ENCODE results near the gene SNRPA.
"Not testable (repeated sequence)": the region's sequence is repeated elsewhere in the genome, so short reads cannot be mapped to it uniquely, and the experiment has no call there.

SNRPA gene

GRCh38 chr19:40777645-40777936, 26.6 kb downstream of the SNRPA start:
- DNase-seq (ENCODE audit: low spot score) = no peak

DNA sequence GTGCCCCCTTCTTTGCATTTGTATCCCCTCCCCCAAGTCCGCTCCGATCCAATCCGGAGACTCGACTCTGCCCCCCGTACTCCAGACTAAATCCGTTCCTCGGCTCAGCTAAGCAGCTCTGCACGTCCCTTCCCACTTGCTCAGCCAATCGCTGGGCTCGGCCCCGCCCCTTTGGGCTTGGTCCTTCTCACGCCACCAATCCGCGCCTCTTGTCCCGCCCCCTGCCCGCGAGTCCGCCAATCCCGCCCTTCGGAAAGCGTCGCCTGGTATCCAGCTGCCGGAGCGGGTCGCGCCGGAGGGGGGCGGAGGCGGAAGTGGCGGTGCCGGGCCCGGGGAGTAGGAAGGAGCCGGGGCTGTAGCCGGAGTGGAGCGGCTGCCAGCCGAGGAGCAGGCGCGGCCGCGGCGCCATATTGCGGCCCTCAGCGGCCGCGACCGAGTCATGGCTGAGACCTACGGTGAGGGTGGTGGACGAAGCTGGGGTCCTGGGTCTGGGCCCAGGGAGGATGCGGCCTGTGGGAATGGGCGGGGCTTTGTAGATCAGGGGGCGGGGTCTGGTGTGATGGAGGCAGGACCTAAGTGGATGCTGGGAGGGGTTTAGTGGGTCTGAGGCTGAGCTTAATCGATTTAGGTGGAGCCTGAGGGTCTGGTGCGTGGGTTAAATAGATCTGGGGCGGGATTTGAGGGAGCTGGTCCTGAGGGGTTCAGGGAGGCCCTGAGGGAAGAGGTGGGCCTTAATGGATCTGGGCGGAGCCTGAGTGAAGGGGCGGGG, 27.1 kb downstream of the SNRPA start, which contains the start of gene RAB4B:
TSS of gene RAB4B (plus strand) at position 311 of the 769 bp plus-strand sequence. CDS start at position 440, 129 bp downstream.
- DNase-seq (ENCODE audit: low spot score) = peak; percentile 100

DNA sequence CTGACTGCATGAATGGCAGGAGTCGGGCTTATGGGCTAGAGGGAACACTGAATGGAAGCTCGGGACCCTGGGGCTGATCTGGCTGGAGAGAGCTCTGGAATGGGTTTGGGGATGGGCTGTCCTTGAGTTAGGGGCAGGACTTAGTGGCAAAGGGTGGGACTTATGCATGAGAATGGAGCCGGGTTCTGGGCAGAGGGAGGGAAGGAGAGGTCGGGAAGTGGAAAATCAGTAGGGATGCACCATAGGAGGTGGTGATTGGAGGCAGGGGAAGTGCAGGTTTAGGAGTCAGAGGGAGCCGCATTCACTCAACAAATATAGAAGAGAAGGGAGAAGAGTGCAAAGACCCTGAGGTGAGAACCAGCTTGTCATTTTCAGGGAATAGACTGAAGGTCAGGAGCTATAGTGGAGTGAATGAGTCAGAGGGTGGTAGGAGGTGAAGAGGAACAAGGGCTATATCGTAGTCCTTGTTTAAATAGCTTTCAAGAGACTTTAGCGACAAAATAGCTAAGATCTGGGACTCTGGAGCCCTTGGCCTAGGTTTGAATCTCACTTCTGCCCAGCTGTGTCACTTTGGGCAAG, 27.8 kb downstream of the SNRPA start:
- peak; percentile 50 for DNase-seq (ENCODE audit: low spot score)

DNA sequence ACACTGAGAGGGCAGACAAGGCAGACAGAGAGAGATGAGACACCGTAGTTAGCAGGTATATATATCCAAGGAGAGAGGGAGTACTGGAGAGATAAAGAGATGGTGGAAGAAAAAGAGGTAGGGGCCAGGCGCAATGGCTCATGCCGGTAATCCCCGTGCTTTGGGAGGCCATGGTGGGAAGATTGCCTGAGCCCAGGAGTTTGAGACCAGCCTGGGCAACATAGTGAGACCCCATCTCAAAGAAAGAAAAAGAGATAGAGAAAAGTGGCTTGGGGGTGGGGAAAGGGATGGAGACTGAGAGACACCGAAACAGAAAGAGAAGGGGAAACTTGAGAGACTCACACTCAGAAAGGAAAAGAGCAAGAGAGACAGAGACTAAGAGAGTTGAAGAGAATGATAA, 29.6 kb downstream of the SNRPA start:
- DNase-seq (ENCODE audit: low spot score) = no peak

GRCh38 chr19:40781140-40781539, 30.1 kb downstream of the SNRPA start:
- DNase-seq (ENCODE audit: low spot score) = no peak

GRCh38 chr19:40783711-40784110, 32.7 kb downstream of the SNRPA start:
- DNase-seq (ENCODE audit: low spot score) = no peak

GRCh38 chr19:40784146-40784545, 33.1 kb downstream of the SNRPA start:
- not testable (repeated sequence) for DNase-seq (ENCODE audit: low spot score)

GRCh38 chr19:40785526-40785925, 34.5 kb downstream of the SNRPA start:
- DNase-seq (ENCODE audit: low spot score) = no peak

- DNase-seq (ENCODE audit: low spot score) = no peak
Measured at GRCh38 chr19:40786060-40787037, 35.3 kb downstream of the SNRPA start.

DNA sequence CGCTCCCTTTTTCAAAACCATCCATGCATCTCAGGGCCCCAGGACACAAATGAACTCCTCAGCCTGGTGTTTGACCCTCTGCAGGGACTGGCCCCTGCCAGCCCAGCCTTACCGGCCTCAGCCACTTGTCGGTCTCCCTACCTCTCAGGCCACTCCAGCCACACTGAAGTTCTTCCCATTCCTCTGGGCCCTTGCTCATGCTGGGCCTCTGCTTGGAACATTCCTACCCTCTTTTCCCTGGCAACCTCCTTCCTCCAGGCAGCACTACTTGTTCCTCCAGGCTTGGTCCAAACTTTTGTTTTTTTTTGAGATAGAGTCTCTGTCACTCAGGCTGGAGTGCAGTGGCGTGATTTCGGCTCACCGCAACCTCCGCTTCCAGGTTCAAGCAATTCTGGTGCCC, 40.3 kb downstream of the SNRPA start:
- DNase-seq (ENCODE audit: low spot score) = no peak

- DNase-seq (ENCODE audit: low spot score) = no peak
Measured at GRCh38 chr19:40791996-40792395, 41.0 kb downstream of the SNRPA start.

GRCh38 chr19:40797166-40797962, 46.4 kb downstream of the SNRPA start:
- no peak for DNase-seq (ENCODE audit: low spot score)

DNA sequence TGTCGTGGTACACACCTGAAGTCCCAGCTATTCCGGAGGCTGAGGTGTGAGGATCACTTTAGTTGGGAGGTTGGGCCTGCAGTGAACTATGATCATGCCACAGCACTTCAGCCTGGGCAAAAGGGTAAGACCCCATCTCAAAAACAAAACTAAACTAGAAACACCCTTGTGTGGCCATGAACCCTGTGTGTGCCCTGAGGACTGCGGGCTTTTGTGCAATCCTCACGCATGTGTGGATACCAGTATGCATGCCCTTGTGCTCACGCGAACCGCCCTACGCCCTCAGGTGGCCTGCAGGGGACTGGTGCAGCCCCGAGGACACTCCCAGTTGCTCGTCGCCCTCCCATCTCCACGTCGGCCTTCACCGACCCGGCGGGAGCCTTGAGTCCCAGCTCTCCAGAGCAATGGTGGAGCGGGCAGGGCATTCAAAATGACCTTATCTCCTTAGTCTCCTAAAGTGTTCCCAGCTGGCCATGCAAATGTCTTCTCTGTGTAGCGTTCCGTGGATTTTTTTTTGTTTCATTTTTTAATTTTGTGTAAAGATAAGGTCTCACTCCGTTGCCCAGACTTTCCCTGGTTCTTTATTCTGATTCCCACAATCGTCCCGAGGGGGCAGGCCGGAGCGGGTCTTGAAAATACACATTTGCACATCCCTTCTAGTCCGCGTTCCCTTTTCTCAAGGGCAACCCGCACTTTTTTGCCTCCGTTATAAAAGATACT, 47.1 kb downstream of the SNRPA start:
- peak; percentile 94 for DNase-seq (ENCODE audit: low spot score)

- DNase-seq (ENCODE audit: low spot score) = peak; percentile 100
Measured at GRCh38 chr19:40798683-40799557, 47.9 kb downstream of the SNRPA start, which contains the start of gene EGLN2. EGLN2 (plus strand) TSS chr19:40799191; CDS start chr19:40800573, 1,382 bp downstream.

DNA sequence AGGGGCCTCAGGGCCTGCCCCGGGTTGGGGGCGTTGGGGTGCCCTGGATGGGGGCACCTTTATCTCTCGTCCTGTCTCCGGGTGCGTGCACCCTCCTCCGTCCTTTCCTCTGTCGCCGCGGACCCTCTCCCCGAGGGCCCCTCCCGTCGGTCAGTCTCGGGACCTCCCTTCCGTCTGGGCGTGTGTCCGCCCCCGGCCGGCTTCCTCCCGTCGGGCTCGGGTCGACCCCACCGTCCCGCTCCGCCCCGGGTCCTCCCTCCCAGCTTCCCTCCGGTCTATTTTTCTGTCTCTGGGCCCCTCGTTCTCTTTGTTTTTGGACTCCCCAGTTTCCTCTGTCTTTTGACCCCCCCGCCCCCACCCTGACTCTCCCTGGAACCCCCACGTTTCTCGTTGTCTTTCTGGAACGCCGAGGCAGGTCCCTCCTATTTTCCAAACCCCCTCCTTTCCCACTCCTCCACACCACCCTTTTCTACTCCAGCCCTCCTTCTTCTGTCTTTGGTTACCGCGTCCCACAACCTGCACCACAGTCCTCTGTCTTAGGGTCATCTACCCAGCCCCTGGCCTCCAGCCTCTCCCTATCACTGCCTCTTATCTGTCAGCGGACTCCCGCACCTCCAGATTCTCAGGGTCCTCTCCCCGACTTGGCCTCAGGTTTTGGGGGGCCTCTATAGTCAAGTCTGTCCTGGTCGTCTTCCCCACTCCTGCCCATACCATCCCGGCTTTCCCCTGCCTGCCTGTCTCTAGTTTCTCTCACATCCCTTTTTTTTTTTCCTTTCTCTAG, 48.7 kb downstream of the SNRPA start:
- DNase-seq (ENCODE audit: low spot score) = no peak

GRCh38 chr19:40800339-40800996, 49.5 kb downstream of the SNRPA start:
- DNase-seq (ENCODE audit: low spot score) = no peak

DNA sequence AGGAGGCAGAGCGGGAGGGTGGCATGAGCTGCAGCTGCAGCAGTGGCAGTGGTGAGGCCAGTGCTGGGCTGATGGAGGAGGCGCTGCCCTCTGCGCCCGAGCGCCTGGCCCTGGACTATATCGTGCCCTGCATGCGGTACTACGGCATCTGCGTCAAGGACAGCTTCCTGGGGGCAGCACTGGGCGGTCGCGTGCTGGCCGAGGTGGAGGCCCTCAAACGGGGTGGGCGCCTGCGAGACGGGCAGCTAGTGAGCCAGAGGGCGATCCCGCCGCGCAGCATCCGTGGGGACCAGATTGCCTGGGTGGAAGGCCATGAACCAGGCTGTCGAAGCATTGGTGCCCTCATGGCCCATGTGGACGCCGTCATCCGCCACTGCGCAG, 50.0 kb downstream of the SNRPA start:
- DNase-seq (ENCODE audit: low spot score) = no peak

DNA sequence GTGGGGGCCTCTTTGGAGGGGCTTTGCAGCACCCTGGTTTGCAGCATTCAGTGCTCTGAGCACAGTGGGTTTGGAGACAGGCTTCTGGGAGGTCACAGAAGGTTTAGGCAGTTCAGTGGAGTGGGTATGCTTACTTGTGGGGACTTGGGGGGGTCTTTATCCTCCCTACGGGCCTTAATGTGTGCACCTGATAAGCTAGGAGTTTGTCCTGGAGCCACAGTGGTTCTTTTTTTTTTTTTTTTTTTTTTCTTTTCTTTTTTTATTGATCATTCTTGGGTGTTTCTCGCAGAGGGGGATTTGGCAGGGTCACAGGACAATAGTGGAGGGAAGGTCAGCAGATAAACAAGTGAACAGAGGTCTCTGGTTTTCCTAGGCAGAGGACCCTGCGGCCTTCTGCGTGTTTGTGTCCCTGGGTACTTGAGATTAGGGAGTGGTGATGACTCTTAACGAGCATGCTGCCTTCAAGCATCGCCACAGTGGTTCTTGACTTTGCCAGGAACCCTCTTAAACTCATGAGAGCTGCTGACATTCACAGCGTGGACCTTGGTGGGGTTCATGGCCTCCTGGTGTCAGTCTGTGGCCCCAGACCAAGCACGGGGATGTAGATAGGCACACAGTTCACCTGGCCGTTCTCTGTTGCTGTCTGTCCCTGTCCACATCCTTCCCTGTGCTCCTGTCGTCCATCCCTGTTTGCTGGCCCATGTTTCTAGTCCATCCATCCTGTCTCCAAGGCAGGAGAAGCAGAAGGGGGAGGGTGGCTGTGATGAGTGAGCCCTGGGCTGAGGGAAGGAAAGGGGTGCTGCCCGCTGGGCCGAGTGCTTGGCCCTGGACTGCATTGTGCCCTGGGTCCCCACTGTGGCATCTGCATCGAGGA, 50.7 kb downstream of the SNRPA start:
- DNase-seq (ENCODE audit: low spot score) = no peak

Measured in SW480 (cell line).